ENCODE data around the gene PTPRC. TPM values are rescaled to one million over a fixed set of nuclear protein-coding genes. Genes with fewer than 3 reads are reported as not detected.

Gene PTPRC
- not detected in 3 replicates for total RNA-seq

DNA sequence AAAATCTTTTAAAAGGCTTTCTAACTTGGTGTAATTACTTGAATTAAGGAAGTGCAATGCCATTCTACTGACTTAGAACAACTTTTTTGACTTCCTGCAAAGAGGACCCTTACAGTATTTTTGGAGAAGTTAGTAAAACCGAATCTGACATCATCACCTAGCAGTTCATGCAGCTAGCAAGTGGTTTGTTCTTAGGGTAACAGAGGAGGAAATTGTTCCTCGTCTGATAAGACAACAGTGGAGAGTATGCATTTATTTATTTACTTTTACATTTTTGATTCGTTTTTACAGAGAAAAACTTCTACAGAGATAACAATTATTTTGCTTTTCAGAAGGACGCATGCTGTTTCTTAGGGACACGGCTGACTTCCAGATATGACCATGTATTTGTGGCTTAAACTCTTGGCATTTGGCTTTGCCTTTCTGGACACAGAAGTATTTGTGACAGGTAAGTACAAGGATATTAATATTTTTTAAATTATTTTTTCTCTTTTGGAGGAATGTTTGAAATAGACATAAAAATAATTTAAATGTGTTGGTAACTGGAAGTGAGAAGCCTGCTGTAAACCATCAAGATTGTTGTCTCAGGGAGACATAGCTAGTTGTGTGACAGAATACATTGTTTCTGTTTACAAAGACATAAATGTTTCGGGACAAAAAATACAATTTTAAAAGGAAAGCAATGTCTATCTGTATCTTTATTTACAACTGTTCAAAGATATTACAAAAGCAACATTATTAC lies at the start of gene PTPRC:
Gene PTPRC (plus strand): TSS at position 147 of the 742 bp plus-strand sequence. CDS start 229 bp downstream, at position 376.
- no peaks in the 10 kb centered on the region for H3K4me1 Mint-ChIP-seq
- no peaks in the 10 kb centered on the region for H3K9me3 Mint-ChIP-seq
- no peak within 1 kb of the TSS for H3K27ac Mint-ChIP-seq
- H3K36me3 Mint-ChIP-seq: no peaks in the 10 kb centered on the region
- TF ChIP-seq, protein P1, sequence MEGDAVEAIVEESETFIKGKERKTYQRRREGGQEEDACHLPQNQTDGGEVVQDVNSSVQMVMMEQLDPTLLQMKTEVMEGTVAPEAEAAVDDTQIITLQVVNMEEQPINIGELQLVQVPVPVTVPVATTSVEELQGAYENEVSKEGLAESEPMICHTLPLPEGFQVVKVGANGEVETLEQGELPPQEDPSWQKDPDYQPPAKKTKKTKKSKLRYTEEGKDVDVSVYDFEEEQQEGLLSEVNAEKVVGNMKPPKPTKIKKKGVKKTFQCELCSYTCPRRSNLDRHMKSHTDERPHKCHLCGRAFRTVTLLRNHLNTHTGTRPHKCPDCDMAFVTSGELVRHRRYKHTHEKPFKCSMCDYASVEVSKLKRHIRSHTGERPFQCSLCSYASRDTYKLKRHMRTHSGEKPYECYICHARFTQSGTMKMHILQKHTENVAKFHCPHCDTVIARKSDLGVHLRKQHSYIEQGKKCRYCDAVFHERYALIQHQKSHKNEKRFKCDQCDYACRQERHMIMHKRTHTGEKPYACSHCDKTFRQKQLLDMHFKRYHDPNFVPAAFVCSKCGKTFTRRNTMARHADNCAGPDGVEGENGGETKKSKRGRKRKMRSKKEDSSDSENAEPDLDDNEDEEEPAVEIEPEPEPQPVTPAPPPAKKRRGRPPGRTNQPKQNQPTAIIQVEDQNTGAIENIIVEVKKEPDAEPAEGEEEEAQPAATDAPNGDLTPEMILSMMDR (IDR thresholded peaks at IDR 0.05; ENCODE audit: unreplicated experiment): no peak
- H3K27me3 Mint-ChIP-seq (ENCODE audit: low read depth): no peaks in the 10 kb centered on the region
- no peak within 1 kb of the TSS for H3K4me3 Mint-ChIP-seq
- DNase-seq (ENCODE audit: low spot score in 2 of 2, unreplicated experiment in 2 of 2): no peak

- TF ChIP-seq, protein P1 (IDR thresholded peaks at IDR 0.05; ENCODE audit: unreplicated experiment): no peak
- no peaks in the 10 kb centered on the region for H3K4me1 Mint-ChIP-seq
- no peak overlapping the region for H3K4me3 Mint-ChIP-seq
- DNase-seq (ENCODE audit: low spot score in 2 of 2, unreplicated experiment in 2 of 2): no peak
- no peaks in the 10 kb centered on the region for H3K36me3 Mint-ChIP-seq
- no peaks in the 10 kb centered on the region for H3K27me3 Mint-ChIP-seq (ENCODE audit: low read depth)
- no peak overlapping the region for H3K27ac Mint-ChIP-seq
- H3K9me3 Mint-ChIP-seq: peaks cover 40% of the 10 kb centered on the region
Measured at GRCh38 chr1:198590454-198590853, 48.4 kb upstream of the PTPRC start.

GRCh38 chr1:198595765-198596164 lies 43.1 kb upstream of the PTPRC start:
- H3K4me1 Mint-ChIP-seq: no peaks in the 10 kb centered on the region
- H3K27me3 Mint-ChIP-seq (ENCODE audit: low read depth): no peaks in the 10 kb centered on the region
- no peaks in the 10 kb centered on the region for H3K36me3 Mint-ChIP-seq
- H3K27ac Mint-ChIP-seq: no peak overlapping the region
- TF ChIP-seq, protein P1 (IDR thresholded peaks at IDR 0.05; ENCODE audit: unreplicated experiment): no peak
- H3K4me3 Mint-ChIP-seq: no peak overlapping the region
- DNase-seq (ENCODE audit: low spot score in 2 of 2, unreplicated experiment in 2 of 2): no peak
- peaks cover 17% of the 10 kb centered on the region for H3K9me3 Mint-ChIP-seq

DNA sequence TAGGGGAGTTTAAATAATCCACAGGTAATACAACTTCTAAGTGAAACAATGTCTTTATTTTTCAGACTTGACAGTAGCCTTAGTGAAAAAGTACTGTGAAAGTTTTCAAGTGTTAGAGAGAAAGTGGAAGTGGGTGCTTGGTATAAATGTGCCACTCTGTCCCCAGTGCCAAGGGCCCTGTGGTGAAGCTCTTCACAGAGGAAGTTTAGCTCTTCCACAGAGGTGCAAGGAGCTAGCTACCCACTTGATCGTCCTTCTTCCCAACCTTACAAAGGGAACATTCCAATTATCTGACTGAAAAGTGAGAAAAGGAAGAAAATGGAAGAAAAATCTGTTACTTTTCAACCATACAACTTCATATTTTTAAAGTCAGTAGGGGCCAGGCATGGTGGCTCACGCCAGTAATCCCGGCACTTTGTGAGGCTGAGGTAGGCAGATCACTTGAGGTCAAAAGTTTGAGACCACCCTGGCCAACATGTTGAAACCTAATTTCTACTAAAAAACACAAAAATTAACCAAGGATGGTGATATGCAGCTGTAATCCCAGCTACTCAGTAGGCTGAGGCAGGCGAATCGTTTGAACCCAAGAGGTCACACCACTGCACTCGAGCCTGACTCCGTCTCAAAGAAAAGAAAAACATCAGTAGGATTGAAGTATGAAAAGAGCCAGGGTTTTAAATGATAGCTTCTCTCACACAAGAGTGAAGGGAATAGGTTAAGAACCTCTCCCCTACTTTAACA lies 41.0 kb upstream of the PTPRC start:
- Mint-ChIP-seq H3K27me3 (ENCODE audit: low read depth) (no peaks in the 10 kb centered on the region), H3K4me1 (no peaks in the 10 kb centered on the region), H3K27ac (no peak overlapping the region), H3K36me3 (no peaks in the 10 kb centered on the region), H3K4me3 (no peak overlapping the region), H3K9me3 (peaks cover 16% of the 10 kb centered on the region)
- no peak for DNase-seq (ENCODE audit: low spot score in 2 of 2, unreplicated experiment in 2 of 2)
- TF ChIP-seq, protein P1 (IDR thresholded peaks at IDR 0.05; ENCODE audit: unreplicated experiment): no peak

DNA sequence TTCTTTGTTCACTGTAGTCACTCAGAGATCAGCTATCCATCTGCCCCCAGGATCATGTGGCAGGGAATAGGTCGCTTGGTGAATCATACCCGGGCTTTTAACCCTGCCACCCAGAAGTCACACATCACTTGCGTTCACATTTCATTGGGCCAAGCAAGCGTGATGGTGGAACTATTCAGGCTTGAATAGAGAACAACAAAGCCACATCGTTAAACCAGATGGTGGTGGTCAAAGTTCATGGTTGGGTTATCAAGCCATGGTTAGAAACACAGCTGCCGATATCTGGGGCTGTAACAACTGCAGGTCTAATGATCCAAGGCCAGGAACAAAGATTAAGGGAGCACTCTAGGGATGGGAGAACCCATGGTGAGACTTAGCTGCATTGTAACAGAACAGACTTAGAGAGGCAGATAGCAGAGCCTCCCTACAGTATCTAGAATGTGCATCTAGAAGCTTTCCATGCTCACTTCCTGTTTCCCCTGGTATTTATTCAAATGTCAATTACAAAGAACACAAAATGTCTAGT lies 40.0 kb upstream of the PTPRC start:
- Mint-ChIP-seq H3K27me3 (ENCODE audit: low read depth) (no peaks in the 10 kb centered on the region), H3K4me3 (no peak overlapping the region), H3K4me1 (no peaks in the 10 kb centered on the region), H3K27ac (no peak overlapping the region), H3K9me3 (peaks cover 16% of the 10 kb centered on the region), H3K36me3 (no peaks in the 10 kb centered on the region)
- TF ChIP-seq, protein P1 (IDR thresholded peaks at IDR 0.05; ENCODE audit: unreplicated experiment): no peak
- DNase-seq (ENCODE audit: low spot score in 2 of 2, unreplicated experiment in 2 of 2): no peak
